Coronary artery (tissue), 2 donors: ENCODE results near the gene PXDN.
A peak's percentile ranks its signal among the peaks of the same experiment; 100 is the strongest.

Source experiments
- DNase-seq: peaks from one replicate; pipeline ENCODE4 v3.0.0-alpha.2; 2017; ENCODE audit warnings: low spot score
- H3K27ac ChIP-seq, 2 donors: fragments of 200-600 bp; sonication (generic); one replicate each; pipeline ENCODE4 v1.5.1; 2016 to 2019
- H3K4me3 ChIP-seq: fragments of 200-600 bp; sonication (generic); 2 replicates; pipeline ENCODE4 v1.5.1; 2016; ENCODE audit warnings: mild to moderate bottlenecking, moderate library complexity
- CTCF ChIP-seq: fragments of 200-600 bp; sonication (generic); IDR thresholded peaks from one replicate; pipeline ENCODE4 v1.5.1; 2019; ENCODE audit warnings: antibody characterized with exemption

Gene PXDN

GRCh38 chr2:1607971-1608688 lies 136.2 kb downstream of the PXDN start:
- TF ChIP-seq CTCF, result no peak
- H3K4me3 ChIP-seq, result no peak overlapping the region
- no peak overlapping the region for H3K27ac ChIP-seq
- no peak for DNase-seq

GRCh38 chr2:1607236-1607920 lies 136.9 kb downstream of the PXDN start:
- Histone ChIP-seq H3K27ac (no peak overlapping the region), H3K4me3 (no peak overlapping the region)
- TF ChIP-seq CTCF, result no peak
- no peak for DNase-seq

- H3K4me3 ChIP-seq, result no peak overlapping the region
- no peak for TF ChIP-seq CTCF
- DNase-seq, result no peak
- no peak overlapping the region for H3K27ac ChIP-seq
These were observed 137.7 kb downstream of the PXDN start for GRCh38 chr2:1606421-1607235.

- Histone ChIP-seq H3K27ac (no peak overlapping the region), H3K4me3 (no peak overlapping the region)
- DNase-seq, result no peak
- no peak for TF ChIP-seq CTCF
These were observed 138.3 kb downstream of the PXDN start for GRCh38 chr2:1606046-1606400.

GRCh38 chr2:1605102-1606045 lies 138.9 kb downstream of the PXDN start:
- DNase-seq, result no peak
- Histone ChIP-seq H3K4me3 (no peak overlapping the region), H3K27ac (peak overlapping the region in 1 of 2 donors; percentile 41)
- TF ChIP-seq CTCF, result no peak

- TF ChIP-seq CTCF, result no peak
- no peak overlapping the region for H3K27ac ChIP-seq
- H3K4me3 ChIP-seq, result no peak overlapping the region
- DNase-seq, result no peak
These were observed 140.8 kb downstream of the PXDN start for GRCh38 chr2:1603521-1603920.
